PC-3 (cell line): ENCODE data around the gene GRIK1.

Source experiments
- EZH2 ChIP-seq: fragments of 300-600 bp; sonication (generic); IDR thresholded peaks from one replicate; pipeline ENCODE4 v1.6.1; 2017; ENCODE audit warnings: antibody characterized with exemption, mild to moderate bottlenecking, low read length; ENCODE audit not compliant: unreplicated experiment
- TF ChIP-seq, protein P1 (sequence below): fragments of 300-600 bp; sonication (generic); conservative IDR thresholded peaks from 2 replicates; pipeline ENCODE4 v1.5.1; 2017; ENCODE audit warnings: antibody characterized with exemption, low read depth, mild to moderate bottlenecking, low read length

GRCh38 chr21:29546071-29546470 is 393.7 kb downstream of the GRIK1 start:
- TF ChIP-seq, protein P1, sequence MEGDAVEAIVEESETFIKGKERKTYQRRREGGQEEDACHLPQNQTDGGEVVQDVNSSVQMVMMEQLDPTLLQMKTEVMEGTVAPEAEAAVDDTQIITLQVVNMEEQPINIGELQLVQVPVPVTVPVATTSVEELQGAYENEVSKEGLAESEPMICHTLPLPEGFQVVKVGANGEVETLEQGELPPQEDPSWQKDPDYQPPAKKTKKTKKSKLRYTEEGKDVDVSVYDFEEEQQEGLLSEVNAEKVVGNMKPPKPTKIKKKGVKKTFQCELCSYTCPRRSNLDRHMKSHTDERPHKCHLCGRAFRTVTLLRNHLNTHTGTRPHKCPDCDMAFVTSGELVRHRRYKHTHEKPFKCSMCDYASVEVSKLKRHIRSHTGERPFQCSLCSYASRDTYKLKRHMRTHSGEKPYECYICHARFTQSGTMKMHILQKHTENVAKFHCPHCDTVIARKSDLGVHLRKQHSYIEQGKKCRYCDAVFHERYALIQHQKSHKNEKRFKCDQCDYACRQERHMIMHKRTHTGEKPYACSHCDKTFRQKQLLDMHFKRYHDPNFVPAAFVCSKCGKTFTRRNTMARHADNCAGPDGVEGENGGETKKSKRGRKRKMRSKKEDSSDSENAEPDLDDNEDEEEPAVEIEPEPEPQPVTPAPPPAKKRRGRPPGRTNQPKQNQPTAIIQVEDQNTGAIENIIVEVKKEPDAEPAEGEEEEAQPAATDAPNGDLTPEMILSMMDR: no peak
- no peak for TF ChIP-seq EZH2
